Neural progenitor cell (in vitro differentiated cells): ENCODE results near the gene CACNA1D. TPM values are rescaled to one million over a fixed set of nuclear protein-coding genes. Genes with fewer than 3 reads are reported as not detected.

Experiments used
- DNase-seq: peaks from one replicate; pipeline ENCODE4 v3.0.0-alpha.2; 2016; ENCODE audit warnings: low spot score
- H2AFZ ChIP-seq: fragments of 200-600 bp; sonication (generic); replicated peaks from 2 replicates; pipeline ENCODE4 v1.6.1; 2016; ENCODE audit warnings: antibody characterized with exemption
- H3F3A ChIP-seq: fragments of 200-600 bp; sonication (generic); 2 replicates; pipeline ENCODE4 v1.6.1; 2016; ENCODE audit warnings: antibody characterized with exemption, low read depth
- H3K27ac ChIP-seq: fragments of 200-600 bp; sonication (generic); 2 replicates; pipeline ENCODE4 v1.5.1; 2016; ENCODE audit warnings: mild to moderate bottlenecking
- H3K27me3 ChIP-seq: fragments of 200-600 bp; sonication (generic); 2 replicates; pipeline ENCODE4 v1.6.1; 2016; ENCODE audit warnings: mild to moderate bottlenecking, moderate library complexity
- H3K36me3 ChIP-seq: fragments of 200-600 bp; sonication (generic); 2 replicates; pipeline ENCODE4 v1.5.1; 2016
- H3K4me1 ChIP-seq: fragments of 200-600 bp; sonication (generic); 2 replicates; pipeline ENCODE4 v1.6.1; 2016; ENCODE audit warnings: mixed run types
- H3K4me2 ChIP-seq: fragments of 200-600 bp; sonication (generic); 2 replicates; pipeline ENCODE4 v1.6.1; 2016
- H3K4me3 ChIP-seq: fragments of 200-600 bp; sonication (generic); 2 replicates; pipeline ENCODE4 v1.5.1; 2016
- H3K79me2 ChIP-seq: fragments of 200-600 bp; sonication (generic); 2 replicates; pipeline ENCODE4 v1.6.1; 2016; ENCODE audit warnings: low read depth
- H3K9ac ChIP-seq: fragments of 200-600 bp; sonication (generic); 2 replicates; pipeline ENCODE4 v1.6.1; 2016
- H3K9me3 ChIP-seq: fragments of 200-600 bp; sonication (generic); 2 replicates; pipeline ENCODE4 v1.5.1; 2016; ENCODE audit warnings: low read depth
- H4K20me1 ChIP-seq: fragments of 200-600 bp; sonication (generic); 2 replicates; pipeline ENCODE4 v1.6.1; 2016; ENCODE audit warnings: low read depth
- H3K27ac Mint-ChIP-seq: 3 replicates; pipeline ENCODE4 v1.8.0; 2021; ENCODE audit warnings: mixed read lengths
- H3K27me3 Mint-ChIP-seq: 2 replicates; pipeline ENCODE4 v1.8.0; 2022; ENCODE audit warnings: low read depth, mild to moderate bottlenecking, inconsistent platforms, moderate library complexity, mixed read lengths; ENCODE audit not compliant: insufficient read depth
- H3K36me3 Mint-ChIP-seq: 3 replicates; pipeline ENCODE4 v1.8.0; 2021; ENCODE audit warnings: mixed read lengths
- H3K4me1 Mint-ChIP-seq: 3 replicates; pipeline ENCODE4 v1.8.0; 2021; ENCODE audit warnings: mixed read lengths
- H3K4me3 Mint-ChIP-seq: 3 replicates; pipeline ENCODE4 v1.8.0; 2021; ENCODE audit warnings: mild to moderate bottlenecking, moderate library complexity, mixed read lengths
- H3K9me3 Mint-ChIP-seq: 3 replicates; pipeline ENCODE4 v1.8.0; 2020; ENCODE audit warnings: mixed read lengths
- CTCF ChIP-seq: fragments of 200-600 bp; sonication (generic); IDR thresholded peaks from 2 replicates; pipeline ENCODE4 v1.5.1; 2017; ENCODE audit warnings: antibody characterized with exemption, mild to moderate bottlenecking
- EZH2 ChIP-seq: fragments of 200-600 bp; sonication (generic); IDR thresholded peaks from 2 replicates; pipeline ENCODE4 v1.6.1; 2017; ENCODE audit warnings: antibody characterized with exemption, mild to moderate bottlenecking, moderate library complexity
- EZH2phosphoT487 ChIP-seq: fragments of 200-600 bp; sonication (generic); IDR thresholded peaks from 2 replicates; pipeline ENCODE4 v1.6.1; 2017; ENCODE audit warnings: antibody characterized with exemption
- total RNA-seq: library from RNA; depleted of rRNA; stranded (reverse); fragments of >200 nt; gene quantifications from 2 replicates; pipeline ENCODE4 v1.2.3, GENCODE V29; 2015; ENCODE audit warnings: low replicate concordance

The CACNA1D gene
- total RNA-seq, 1 donor from 2014 or later, result 4.7 TPM

- no peak overlapping the region for H3K27ac Mint-ChIP-seq
- Histone ChIP-seq H3K9me3 (no peaks in the 10 kb centered on the region), H3F3A (no peaks in the 10 kb centered on the region), H3K9ac (no peak overlapping the region), H3K36me3 (no peaks in the 10 kb centered on the region), H3K27me3 (no peaks in the 10 kb centered on the region), H4K20me1 (peaks cover 4% of the 10 kb centered on the region), H3K79me2 (no peaks in the 10 kb centered on the region), H3K4me2 (no peak overlapping the region), H3K4me1 (no peaks in the 10 kb centered on the region), H3K27ac (no peak overlapping the region), H3K4me3 (no peak overlapping the region), H2AFZ (no peak overlapping the region)
- H3K36me3 Mint-ChIP-seq, result no peaks in the 10 kb centered on the region
- H3K4me1 Mint-ChIP-seq, result peaks cover 13% of the 10 kb centered on the region
- H3K9me3 Mint-ChIP-seq, result no peaks in the 10 kb centered on the region
- no peak overlapping the region for H3K4me3 Mint-ChIP-seq
- DNase-seq, result no peak
- H3K27me3 Mint-ChIP-seq, result peaks cover 2% of the 10 kb centered on the region
- no peak for TF ChIP-seq CTCF
- no peak for TF ChIP-seq EZH2phosphoT487
- no peak for TF ChIP-seq EZH2
Measured at GRCh38 chr3:53823956-53824657, 329.7 kb downstream of the CACNA1D start.

GRCh38 chr3:53824795-53825194, 330.4 kb downstream of the CACNA1D start:
- peaks cover 13% of the 10 kb centered on the region for H3K4me1 Mint-ChIP-seq
- Histone ChIP-seq H3K4me2 (no peak overlapping the region), H3K27me3 (no peaks in the 10 kb centered on the region), H3K4me1 (no peaks in the 10 kb centered on the region), H4K20me1 (peaks cover 4% of the 10 kb centered on the region), H3K79me2 (no peaks in the 10 kb centered on the region), H3K9ac (no peak overlapping the region), H3K27ac (no peak overlapping the region), H2AFZ (no peak overlapping the region), H3K4me3 (no peak overlapping the region), H3K36me3 (no peaks in the 10 kb centered on the region), H3F3A (no peaks in the 10 kb centered on the region), H3K9me3 (no peaks in the 10 kb centered on the region)
- no peaks in the 10 kb centered on the region for H3K36me3 Mint-ChIP-seq
- H3K27ac Mint-ChIP-seq, result no peak overlapping the region
- no peak for DNase-seq
- TF ChIP-seq CTCF (no peak), EZH2 (no peak), EZH2phosphoT487 (no peak)
- H3K9me3 Mint-ChIP-seq, result no peaks in the 10 kb centered on the region
- H3K4me3 Mint-ChIP-seq, result no peak overlapping the region
- peaks cover 3% of the 10 kb centered on the region for H3K27me3 Mint-ChIP-seq

GRCh38 chr3:53826048-53826447, 331.6 kb downstream of the CACNA1D start:
- peaks cover 4% of the 10 kb centered on the region for H4K20me1 ChIP-seq
- no peak overlapping the region for H3K4me3 ChIP-seq
- Mint-ChIP-seq H3K9me3 (no peaks in the 10 kb centered on the region), H3K27me3 (peaks cover 3% of the 10 kb centered on the region), H3K36me3 (peaks cover 3% of the 10 kb centered on the region), H3K4me1 (peaks cover 13% of the 10 kb centered on the region), H3K27ac (no peak overlapping the region), H3K4me3 (no peak overlapping the region)
- H3K79me2 ChIP-seq, result no peaks in the 10 kb centered on the region
- no peak for TF ChIP-seq EZH2phosphoT487
- TF ChIP-seq EZH2, result no peak
- TF ChIP-seq CTCF, result no peak
- no peak overlapping the region for H3K27ac ChIP-seq
- no peak overlapping the region for H2AFZ ChIP-seq
- H3K36me3 ChIP-seq, result no peaks in the 10 kb centered on the region
- H3F3A ChIP-seq, result no peaks in the 10 kb centered on the region
- no peak overlapping the region for H3K4me2 ChIP-seq
- no peak for DNase-seq
- H3K9me3 ChIP-seq, result no peaks in the 10 kb centered on the region
- no peak overlapping the region for H3K9ac ChIP-seq
- H3K4me1 ChIP-seq, result no peaks in the 10 kb centered on the region
- H3K27me3 ChIP-seq, result no peaks in the 10 kb centered on the region
